Fibroblast of lung (primary cell): ENCODE measurements around the gene C6orf132. TPM values are rescaled to one million over a fixed set of nuclear protein-coding genes. Genes with fewer than 3 reads are reported as not detected.

ENCODE experiments used
- DNase-seq, 2 donors: peaks; one replicate each; pipeline versions ENCODE4 v3.0.0 to v3.0.0-alpha.2; 2010; ENCODE audit warnings: low read depth in 2 of 2
- H2AFZ ChIP-seq: 2 replicates; pipeline ENCODE4 v1.5.1; 2012; ENCODE audit warnings: low read length, control low read depth, inconsistent platforms
- H3K27ac ChIP-seq: 2 replicates; pipeline ENCODE4 v1.5.1; 2011; ENCODE audit warnings: low read length, control low read depth; ENCODE audit not compliant: insufficient read depth
- H3K27me3 ChIP-seq: 2 replicates; pipeline ENCODE4 v1.5.1; 2011; ENCODE audit warnings: mild to moderate bottlenecking, low read length; ENCODE audit not compliant: control insufficient read depth, insufficient read depth
- H3K36me3 ChIP-seq: 2 replicates; pipeline ENCODE4 v1.5.1; 2011; ENCODE audit warnings: low read length; ENCODE audit not compliant: control insufficient read depth, insufficient read depth
- H3K4me1 ChIP-seq: 2 replicates; pipeline ENCODE4 v1.5.1; 2011; ENCODE audit warnings: low read length; ENCODE audit not compliant: control insufficient read depth, insufficient read depth; ENCODE audit errors: extremely low read depth
- H3K4me2 ChIP-seq: 2 replicates; pipeline ENCODE4 v1.5.1; 2011; ENCODE audit warnings: low read length, control low read depth; ENCODE audit not compliant: insufficient read depth; ENCODE audit errors: extremely low read depth
- H3K4me3 ChIP-seq, 4 experiments: fragments of 200-600 bp in 1 of 4; sonication (generic) in 1 of 4; replicated peaks in 1 of 4; 2 replicates each; pipeline ENCODE4 v1.5.1; 2011 to 2016; ENCODE audit warnings: low read length in 4 of 4, low read depth in 3 of 4, mild to moderate bottlenecking in 3 of 4, control low read depth in 2 of 4, inconsistent platforms in 1 of 4, mixed read lengths in 1 of 4; ENCODE audit not compliant: insufficient read depth in 1 of 4; ENCODE audit errors: control extremely low read depth in 1 of 4
- H3K79me2 ChIP-seq: 2 replicates; pipeline ENCODE4 v1.5.1; 2012; ENCODE audit warnings: mild to moderate bottlenecking, low read length, inconsistent platforms; ENCODE audit not compliant: control insufficient read depth, insufficient read depth
- H3K9ac ChIP-seq: 2 replicates; pipeline ENCODE4 v1.5.1; 2011; ENCODE audit warnings: mild to moderate bottlenecking, low read length, control low read depth; ENCODE audit not compliant: insufficient read depth
- H3K9me3 ChIP-seq: 2 replicates; pipeline ENCODE4 v1.5.1; 2012; ENCODE audit warnings: low read depth, low read length; ENCODE audit not compliant: control insufficient read depth, insufficient read depth
- H4K20me1 ChIP-seq: 2 replicates; pipeline ENCODE4 v1.5.1; 2011; ENCODE audit warnings: low read length; ENCODE audit not compliant: control insufficient read depth, insufficient read depth; ENCODE audit errors: extremely low read depth
- CTCF ChIP-seq, 2 donors: IDR thresholded peaks in 1 of 2; conservative IDR thresholded peaks in 1 of 2; 1 replicate in 1 of 2; 2 replicates in 1 of 2; pipeline ENCODE4 v1.5.1; 2011 to 2012; ENCODE audit warnings: low read length in 2 of 2, control low read depth in 1 of 2, inconsistent platforms in 1 of 2, low read depth in 1 of 2, mild to moderate bottlenecking in 1 of 2
- EZH2 ChIP-seq: IDR thresholded peaks from 2 replicates; pipeline ENCODE4 v1.5.1; 2012; ENCODE audit warnings: low read length, control low read depth, mild to moderate bottlenecking; ENCODE audit errors: missing control alignments
- polyA plus RNA-seq, 2 donors: library from polyadenylated mRNA; depleted of rRNA in 1 of 2; stranded (reverse) in 1 of 2; unstranded in 1 of 2; fragments of >200 nt; gene quantifications; 2 replicates each; pipeline ENCODE4 v1.2.1, GENCODE V29; 2011 to 2012; ENCODE audit warnings: missing spikeins in 1 of 2
- total RNA-seq: library from RNA; depleted of rRNA; stranded (reverse); fragments of >200 nt; gene quantifications from 2 replicates; pipeline ENCODE4 v1.2.1, GENCODE V29; 2014

C6orf132 gene
- total and polyA plus RNA-seq, 2 donors (not counting 1 experiment from before 2014, with no cell fraction given), result 0.87 to 1.2 TPM

DNA sequence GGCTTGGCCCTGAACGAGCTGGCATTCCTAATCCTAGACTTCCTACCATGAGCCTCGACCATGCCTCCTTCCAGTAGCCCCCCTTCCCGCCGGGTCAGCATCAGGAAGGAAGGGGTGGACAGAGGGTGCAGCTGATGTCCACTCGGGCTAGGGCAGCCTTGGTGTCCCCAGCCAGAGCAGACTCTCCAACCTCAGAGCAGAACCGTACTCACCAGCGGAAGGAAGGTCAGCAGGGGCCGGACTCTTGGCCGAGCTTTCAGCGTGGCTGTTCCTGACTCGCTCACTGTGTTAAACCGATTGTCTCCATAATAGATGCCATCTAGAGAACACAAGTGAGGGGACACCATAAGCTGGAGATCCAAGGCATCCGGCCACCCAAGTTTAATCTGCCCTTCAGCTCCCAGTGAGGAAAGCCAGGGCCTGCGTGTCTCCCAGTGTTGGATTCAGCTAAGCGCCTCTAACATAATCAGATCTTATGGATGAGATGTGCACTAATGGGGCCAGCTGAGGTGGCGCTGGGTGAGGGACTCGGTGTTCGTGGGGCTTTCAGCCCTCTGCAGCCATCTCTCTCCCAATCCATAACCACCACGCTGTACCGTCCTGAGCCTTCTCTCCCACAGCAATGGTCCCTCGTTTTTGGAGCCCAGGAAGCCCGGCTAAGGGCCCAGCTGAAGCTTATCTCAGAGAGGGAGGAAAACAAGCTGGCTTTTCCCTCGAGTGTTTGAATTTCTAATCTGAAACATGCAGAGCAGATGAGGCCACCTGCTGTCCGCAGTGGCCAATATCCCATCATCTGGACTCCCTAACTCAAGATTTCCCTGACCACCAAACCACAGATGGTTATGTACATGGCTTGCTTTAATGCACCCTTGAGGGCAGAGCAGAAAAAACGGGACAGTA, 13.7 kb downstream of the C6orf132 start:
- H4K20me1 ChIP-seq, result no peaks in the 10 kb centered on the region
- no peak overlapping the region for H2AFZ ChIP-seq
- H3K79me2 ChIP-seq, result no peaks in the 10 kb centered on the region
- H3K4me2 ChIP-seq, result no peak overlapping the region
- TF ChIP-seq CTCF (conservative IDR thresholded peaks at IDR 0.05 in 1 of 2, IDR thresholded peaks at IDR 0.05 in 1 of 2; ENCODE audit: low read depth in 1 of 2, low read length in 2 of 2) (peak in 1 of 2 donors; percentile 5), EZH2 (no peak)
- no peaks in the 10 kb centered on the region for H3K9me3 ChIP-seq
- no peak overlapping the region for H3K4me3 ChIP-seq
- H3K36me3 ChIP-seq, result peaks cover 3% of the 10 kb centered on the region
- H3K9ac ChIP-seq, result no peak overlapping the region
- peaks cover 2% of the 10 kb centered on the region for H3K4me1 ChIP-seq
- H3K27me3 ChIP-seq, result no peaks in the 10 kb centered on the region
- peak in 1 of 2 donors; percentile 15 for DNase-seq
- H3K27ac ChIP-seq, result no peak overlapping the region

- DNase-seq, result no peak
- peaks cover 3% of the 10 kb centered on the region for H3K36me3 ChIP-seq
- no peak overlapping the region for H3K4me2 ChIP-seq
- no peaks in the 10 kb centered on the region for H3K27me3 ChIP-seq
- no peaks in the 10 kb centered on the region for H4K20me1 ChIP-seq
- TF ChIP-seq CTCF (conservative IDR thresholded peaks at IDR 0.05 in 1 of 2, IDR thresholded peaks at IDR 0.05 in 1 of 2; ENCODE audit: low read depth in 1 of 2, low read length in 2 of 2), result no peak
- TF ChIP-seq EZH2, result no peak
- no peaks in the 10 kb centered on the region for H3K79me2 ChIP-seq
- H3K4me3 ChIP-seq, result no peak overlapping the region
- no peak overlapping the region for H3K9ac ChIP-seq
- peaks cover 7% of the 10 kb centered on the region for H3K4me1 ChIP-seq
- no peaks in the 10 kb centered on the region for H3K9me3 ChIP-seq
- H2AFZ ChIP-seq, result no peak overlapping the region
- H3K27ac ChIP-seq, result no peak overlapping the region
Measured at GRCh38 chr6:42125663-42126062, 16.8 kb downstream of the C6orf132 start.

GRCh38 chr6:42125231-42125630, 17.2 kb downstream of the C6orf132 start:
- H3K9ac ChIP-seq, result no peak overlapping the region
- peaks cover 3% of the 10 kb centered on the region for H3K36me3 ChIP-seq
- TF ChIP-seq EZH2, result no peak
- TF ChIP-seq CTCF (conservative IDR thresholded peaks at IDR 0.05 in 1 of 2, IDR thresholded peaks at IDR 0.05 in 1 of 2; ENCODE audit: low read depth in 1 of 2, low read length in 2 of 2), result no peak
- H3K27me3 ChIP-seq, result no peaks in the 10 kb centered on the region
- H3K27ac ChIP-seq, result no peak overlapping the region
- H3K4me3 ChIP-seq, result no peak overlapping the region
- H2AFZ ChIP-seq, result no peak overlapping the region
- peaks cover 7% of the 10 kb centered on the region for H3K4me1 ChIP-seq
- no peaks in the 10 kb centered on the region for H3K9me3 ChIP-seq
- H3K4me2 ChIP-seq, result no peak overlapping the region
- no peaks in the 10 kb centered on the region for H3K79me2 ChIP-seq
- no peak for DNase-seq
- H4K20me1 ChIP-seq, result no peaks in the 10 kb centered on the region
